Fibroblast of lung (primary cell): ENCODE data around the gene SSR2.

Source experiments
- CTCF ChIP-seq, 2 donors: IDR thresholded peaks in 1 of 2; conservative IDR thresholded peaks in 1 of 2; 1 replicate in 1 of 2; 2 replicates in 1 of 2; pipeline ENCODE4 v1.5.1; 2011 to 2012; ENCODE audit warnings: low read length in 2 of 2, control low read depth in 1 of 2, inconsistent platforms in 1 of 2, low read depth in 1 of 2, mild to moderate bottlenecking in 1 of 2
- EZH2 ChIP-seq: IDR thresholded peaks from 2 replicates; pipeline ENCODE4 v1.5.1; 2012; ENCODE audit warnings: low read length, control low read depth, mild to moderate bottlenecking; ENCODE audit errors: missing control alignments

GRCh38 chr1:156033011-156033410 lies 12.3 kb upstream of the SSR2 start:
- TF ChIP-seq CTCF (conservative IDR thresholded peaks at IDR 0.05 in 1 of 2, IDR thresholded peaks at IDR 0.05 in 1 of 2; ENCODE audit: low read depth in 1 of 2, low read length in 2 of 2) (no peak), EZH2 (no peak)
